ENCODE data around the gene ACOXL.

Gene ACOXL

DNA sequence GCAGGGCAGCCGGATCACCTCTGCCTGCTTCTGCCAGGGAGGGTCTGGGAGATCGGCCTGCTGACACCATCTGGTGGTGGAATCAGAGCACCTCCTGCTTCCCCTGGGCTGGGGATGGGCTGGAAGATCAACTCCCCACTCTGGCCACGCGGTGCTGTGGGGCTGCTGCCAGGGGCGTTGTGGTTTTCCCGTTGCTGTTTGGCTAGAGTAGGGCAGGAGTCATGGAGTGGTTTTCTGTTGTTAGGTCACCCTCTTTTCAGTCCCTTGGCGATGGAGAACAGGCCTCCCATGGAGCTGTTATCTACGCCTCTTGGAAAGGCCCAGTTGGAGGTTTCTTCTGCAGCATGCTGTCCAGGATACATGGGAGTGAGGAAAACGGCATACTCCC, 403.5 kb downstream of the ACOXL start:
- DNase-seq (ENCODE audit: low read depth in 2 of 2) = no peak

DNA sequence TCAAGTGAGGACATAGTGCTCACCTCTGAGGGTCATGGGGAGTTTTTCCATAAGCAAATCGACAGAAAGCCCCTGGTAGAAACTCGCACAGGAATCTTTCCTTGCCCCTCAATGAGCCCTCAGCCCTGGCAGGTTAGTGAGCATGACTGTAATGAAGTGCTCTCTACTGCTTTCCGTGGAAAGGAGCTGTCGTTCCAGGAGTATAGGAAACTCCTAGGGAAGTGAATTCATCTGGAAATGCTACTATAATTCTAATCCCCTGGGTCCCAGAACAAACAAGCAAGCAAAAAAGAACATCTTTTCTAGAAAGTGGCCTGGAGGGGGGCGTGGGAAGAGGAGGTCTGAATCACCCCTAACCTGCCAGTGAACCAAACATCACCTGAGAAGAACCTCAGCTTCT, 406.5 kb downstream of the ACOXL start:
- no peak for DNase-seq (ENCODE audit: low read depth in 2 of 2)

DNA sequence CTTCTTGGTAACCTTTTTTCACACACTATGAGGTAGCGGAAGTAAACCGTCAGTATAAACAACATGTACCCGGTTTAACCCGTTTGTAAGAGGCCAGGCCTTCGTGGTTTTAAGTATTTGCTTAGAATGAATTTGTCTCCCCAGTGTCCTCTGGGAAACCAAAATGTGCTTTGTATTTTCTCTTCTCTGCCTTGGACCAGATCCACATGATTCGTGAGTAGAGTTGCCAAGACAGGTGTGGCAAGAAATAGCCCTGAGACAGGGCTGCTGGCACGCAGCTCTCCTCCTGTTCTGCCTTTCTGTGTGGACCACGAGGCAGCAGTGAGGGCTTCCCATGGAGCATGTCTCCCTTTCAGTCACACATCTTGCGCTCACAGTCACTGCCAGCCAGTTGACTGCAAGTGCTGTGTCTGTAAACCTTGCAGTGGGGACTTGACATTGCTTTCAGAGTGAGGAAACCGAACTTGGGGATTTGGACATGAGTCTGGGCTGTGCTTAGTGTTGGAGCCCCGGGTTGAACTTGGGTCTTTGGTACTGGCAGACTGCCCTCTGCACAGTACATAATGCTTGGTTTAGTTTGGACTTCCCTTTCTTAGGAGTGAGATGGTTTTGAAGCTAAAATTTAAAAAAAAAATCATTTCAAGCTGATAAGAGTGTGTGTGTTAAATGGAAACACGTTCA, 407.4 kb downstream of the ACOXL start:
- DNase-seq (ENCODE audit: low read depth in 2 of 2) = no peak

DNA sequence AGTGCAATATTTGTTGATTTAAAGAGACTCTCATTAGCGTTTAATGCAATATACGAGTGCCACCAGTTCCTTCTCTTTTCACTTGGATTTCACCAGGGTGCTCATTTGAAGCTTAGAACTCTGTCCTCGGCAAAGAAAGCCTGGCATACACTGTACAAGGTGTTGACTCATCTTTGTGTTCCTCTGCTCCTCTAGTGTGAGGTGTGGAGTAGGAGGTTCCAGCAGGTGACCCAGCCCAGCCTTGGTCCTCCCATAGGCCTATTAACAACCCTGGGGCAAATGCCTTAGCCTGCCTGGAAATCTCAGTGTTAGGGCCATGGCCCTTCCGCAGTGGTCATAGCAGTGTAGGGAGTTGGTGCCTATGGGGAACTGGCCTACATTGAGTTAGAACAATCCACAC, 408.4 kb downstream of the ACOXL start:
- no peak for DNase-seq (ENCODE audit: low read depth in 2 of 2)

DNA sequence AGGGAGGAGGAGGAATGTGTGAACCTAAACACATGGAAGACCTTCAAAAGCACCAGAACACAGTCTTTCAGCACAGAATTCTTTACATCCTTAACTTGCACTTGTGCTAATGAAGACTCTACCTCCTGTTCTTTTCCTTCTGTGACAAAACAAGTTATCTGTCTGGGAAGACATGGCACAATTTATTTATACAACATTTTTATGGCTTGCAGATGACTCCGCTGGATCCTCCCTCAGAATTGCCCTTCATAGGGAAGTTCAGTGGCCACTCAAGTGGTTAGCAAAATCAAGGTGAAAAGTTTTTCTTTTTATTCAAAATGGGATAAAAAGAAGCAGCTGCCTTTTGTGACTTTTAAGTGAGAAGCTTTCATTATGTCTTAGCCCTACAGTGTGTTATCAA, 409.7 kb downstream of the ACOXL start:
- DNase-seq (ENCODE audit: low read depth in 2 of 2) = no peak

DNA sequence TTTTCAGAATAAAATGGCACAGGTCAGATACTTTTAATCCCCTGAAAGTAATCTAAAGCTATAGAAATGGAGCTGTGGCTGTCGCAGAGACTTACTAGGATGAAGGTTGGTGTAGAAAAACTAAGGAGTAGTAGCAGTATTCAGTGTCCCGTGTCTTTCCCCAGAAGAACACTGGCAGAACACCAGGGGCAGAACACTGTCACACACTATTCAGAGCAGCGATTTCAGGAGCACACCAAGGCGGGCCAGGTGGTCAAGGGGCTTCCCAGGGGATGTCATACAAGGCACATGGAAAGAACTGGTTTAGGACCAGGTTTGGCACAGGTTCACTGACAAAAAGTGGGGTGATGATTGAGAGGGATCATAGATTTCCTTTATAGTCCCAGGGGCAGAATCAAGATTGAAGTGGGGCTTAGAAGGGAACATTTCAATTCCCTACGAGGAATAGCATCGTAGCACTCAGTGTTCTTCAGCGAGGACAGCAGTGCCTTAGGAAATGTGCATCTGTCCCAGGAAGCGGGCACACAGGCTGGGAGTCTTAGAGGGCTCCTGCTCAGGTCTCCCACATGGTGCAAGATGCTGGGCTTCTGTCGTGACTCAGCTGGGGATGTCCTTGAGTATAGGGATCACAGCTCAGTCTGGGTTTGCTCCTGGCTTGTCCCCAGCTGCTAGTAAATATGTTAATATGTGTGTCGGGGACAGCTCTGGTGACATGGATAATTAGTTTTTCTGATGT, 410.9 kb downstream of the ACOXL start:
- no peak for DNase-seq (ENCODE audit: low read depth in 2 of 2)

DNA sequence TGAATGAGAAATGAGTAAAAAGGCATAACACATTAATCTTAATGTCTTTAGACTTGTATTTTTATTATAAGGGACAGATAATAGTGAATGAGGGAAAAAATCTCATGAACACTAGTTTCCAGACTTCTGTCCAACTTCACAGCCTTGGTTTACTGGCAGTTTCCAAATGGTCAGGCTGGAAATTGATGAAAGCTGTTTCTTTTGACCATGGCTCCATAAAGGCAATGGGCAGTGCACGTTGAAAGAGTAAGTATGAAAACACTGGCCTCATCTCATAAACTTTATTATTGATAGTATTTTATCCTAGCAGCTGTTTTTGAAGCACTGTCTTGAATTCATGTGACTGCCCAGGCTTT, 411.4 kb downstream of the ACOXL start:
- no peak for DNase-seq (ENCODE audit: low read depth in 2 of 2)

DNA sequence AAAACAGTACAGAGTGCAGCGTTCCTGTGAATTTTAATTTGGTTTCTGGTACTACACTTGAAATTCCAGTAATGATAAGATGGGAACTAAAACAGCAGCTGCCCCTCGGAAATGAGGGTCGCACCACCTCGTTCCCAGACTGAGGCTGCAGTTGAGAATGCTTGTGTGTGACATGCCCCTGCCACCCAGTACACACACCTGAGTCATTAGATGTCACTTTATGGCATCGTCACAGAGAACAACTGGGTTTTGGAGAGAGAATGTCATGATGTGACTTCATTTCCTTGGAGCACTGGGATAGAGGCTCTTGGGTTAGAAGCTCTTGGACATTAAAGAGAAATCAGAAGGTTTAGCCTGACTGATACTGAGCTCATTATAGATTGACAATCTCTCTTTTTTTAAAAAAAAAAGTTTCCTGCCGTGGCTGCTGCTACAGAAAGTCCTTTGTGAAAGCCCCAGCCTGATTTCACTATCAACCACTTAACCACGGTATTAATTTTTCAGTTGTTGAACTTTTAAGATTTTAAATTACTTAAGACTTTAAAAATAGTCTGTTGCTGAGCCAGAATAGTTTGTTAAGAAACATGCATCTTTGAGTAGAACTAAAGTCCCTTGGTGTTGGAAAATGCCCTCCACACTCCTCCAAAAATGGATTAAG, 412.9 kb downstream of the ACOXL start:
- DNase-seq (ENCODE audit: low read depth in 2 of 2) = no peak

DNA sequence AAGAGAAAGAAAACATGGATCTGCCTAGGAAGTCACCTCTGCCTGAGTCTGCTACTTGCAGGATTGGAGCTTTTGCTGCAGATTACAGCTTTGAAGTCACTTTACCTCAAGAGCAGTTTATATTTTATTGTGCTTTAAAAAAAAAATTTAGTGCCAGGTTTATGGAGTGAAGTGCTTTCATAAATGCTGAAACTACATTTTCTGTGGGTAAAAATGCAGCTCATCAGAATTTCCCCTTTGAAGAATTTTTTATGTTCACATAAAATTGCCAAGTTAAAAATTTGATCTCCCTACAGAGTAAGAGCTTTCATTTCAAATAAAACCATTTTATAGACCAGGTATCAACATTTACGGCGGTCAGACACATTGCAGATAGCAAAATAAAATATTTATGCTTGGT, 413.6 kb downstream of the ACOXL start:
- DNase-seq (ENCODE audit: low read depth in 2 of 2) = no peak

DNA sequence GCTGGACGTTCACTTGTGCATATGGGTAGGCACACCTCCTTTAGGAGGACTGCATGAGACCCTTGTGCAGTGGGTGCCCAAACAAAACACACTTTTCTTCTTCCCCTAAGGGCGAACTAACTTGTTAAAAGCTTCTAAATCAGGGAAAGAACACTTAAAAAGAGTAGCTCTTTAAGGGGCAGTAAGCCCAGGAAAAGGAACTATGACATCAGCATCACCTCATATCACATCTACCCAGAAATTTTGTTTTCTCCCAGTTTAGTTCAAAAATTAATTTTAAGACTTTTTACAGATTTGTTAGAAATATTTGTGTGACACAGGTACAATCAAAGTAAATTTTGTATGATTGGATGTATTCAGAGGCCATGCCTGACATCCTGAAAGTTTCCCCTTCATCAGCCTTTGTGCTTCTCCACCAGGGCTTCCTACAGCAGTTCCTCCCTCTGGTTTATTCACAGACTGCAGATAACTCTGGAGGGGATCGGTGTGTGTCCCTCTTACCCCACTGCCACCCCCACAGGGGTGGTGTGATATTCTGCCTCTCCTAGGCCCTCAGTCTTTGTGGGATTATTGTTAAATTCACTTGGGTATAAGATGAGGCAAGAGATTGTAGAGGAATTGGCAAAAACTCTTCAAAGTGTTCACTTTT, 416.0 kb downstream of the ACOXL start:
- DNase-seq (ENCODE audit: low read depth in 2 of 2) = no peak

DNA sequence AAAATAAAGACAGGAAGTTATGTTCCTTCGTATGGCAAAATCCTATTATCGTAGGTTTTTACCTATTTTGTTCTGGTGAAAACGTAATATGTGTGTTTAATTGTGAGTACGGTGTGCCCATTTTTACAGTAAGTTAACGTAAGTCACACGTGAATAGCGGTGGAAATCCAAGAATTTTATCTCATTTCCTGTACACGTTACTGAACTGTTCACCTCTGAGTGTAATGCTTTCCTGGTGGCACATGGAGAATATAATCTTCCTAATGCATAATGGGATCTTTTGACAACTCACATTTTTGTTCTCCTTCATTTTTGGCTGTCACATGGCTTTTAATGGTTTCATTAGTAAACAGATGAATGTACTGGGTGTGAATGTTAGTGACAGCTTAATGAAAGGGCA, 416.6 kb downstream of the ACOXL start:
- DNase-seq (ENCODE audit: low read depth in 2 of 2) = no peak

DNA sequence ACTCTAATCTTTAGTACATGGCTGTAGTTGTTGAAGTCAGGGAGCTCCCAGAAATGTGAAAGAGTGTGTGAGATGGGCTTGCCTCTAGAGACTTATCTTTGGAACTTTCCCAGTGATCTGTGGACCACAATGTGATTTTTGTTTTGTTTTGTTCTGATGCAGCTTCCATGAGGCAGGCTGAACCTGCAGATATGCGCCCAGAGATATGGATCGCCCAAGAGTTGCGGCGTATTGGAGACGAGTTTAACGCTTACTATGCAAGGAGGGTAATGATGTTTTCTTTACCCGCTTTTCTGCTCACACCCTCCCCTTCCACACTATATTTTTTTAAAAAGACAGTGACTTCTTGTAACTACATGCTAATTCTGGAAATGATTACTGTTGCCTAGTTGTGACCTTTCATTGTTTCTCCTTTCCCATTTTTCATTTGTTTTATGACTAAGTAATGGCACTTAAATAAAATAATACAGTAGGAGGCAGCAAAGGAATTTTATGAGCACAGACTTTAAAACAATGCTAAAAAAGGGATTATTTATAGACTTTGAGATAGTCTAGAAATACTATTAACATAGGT, 417.6 kb downstream of the ACOXL start:
- DNase-seq (ENCODE audit: low read depth in 2 of 2) = no peak

DNA sequence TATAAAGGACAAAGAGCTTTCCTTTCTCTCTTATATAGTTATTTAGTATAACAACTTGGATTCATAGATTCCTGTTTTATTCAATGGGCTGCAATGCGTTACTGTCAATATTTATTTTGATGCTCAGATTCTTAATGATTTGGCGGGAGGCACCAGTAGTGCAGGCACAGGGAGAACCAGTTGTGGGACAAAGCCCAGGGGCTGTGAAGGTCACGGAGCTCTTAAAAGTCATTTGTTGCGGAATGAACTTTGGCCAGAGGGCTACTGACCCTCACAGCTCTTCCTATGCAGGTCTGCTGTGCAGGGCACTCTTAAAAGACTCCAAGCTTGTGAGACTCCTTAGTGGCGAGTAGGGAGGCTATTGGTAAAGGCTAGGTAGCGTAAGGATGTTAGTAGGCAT, 422.4 kb downstream of the ACOXL start:
- no peak for DNase-seq (ENCODE audit: low read depth in 2 of 2)

DNA sequence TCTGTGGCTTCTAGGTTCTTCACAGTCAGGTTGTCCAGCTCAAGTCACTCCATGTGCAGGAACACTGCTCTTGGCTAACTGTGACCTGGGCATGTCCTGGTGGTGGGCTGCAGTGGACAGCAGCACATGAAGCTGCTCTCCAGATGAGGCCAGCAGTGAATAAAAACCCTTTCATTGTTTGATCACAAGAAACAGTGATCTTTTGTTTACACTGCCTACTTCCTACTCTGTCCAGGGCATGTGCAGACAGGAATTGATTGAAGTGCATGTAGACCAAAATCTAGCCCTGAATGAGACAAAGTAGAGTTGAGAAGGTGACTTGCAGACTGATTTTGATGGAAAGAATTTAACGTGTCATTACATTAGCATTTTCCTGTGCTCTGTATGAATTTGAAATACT, 423.2 kb downstream of the ACOXL start:
- no peak for DNase-seq (ENCODE audit: low read depth in 2 of 2)

DNA sequence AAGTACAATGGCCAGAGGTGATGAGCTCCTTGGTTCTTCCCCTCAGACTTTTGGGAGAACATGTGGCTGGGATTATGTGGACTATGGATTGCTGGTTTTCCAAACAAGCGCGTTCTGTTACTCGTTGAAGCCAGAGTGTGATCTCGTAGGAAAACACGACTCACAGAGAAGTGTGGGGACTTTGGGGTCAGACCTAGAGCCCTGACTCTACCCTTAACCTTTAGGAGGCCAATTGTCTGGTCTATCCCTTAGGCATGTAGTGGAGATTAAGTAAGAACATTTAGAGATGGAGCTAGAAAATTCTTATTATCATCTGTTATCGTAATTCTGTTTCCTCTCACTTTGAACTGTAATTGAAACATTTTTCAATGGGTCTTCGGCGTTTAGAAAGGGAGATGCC, 424.2 kb downstream of the ACOXL start:
- no peak for DNase-seq (ENCODE audit: low read depth in 2 of 2)

DNA sequence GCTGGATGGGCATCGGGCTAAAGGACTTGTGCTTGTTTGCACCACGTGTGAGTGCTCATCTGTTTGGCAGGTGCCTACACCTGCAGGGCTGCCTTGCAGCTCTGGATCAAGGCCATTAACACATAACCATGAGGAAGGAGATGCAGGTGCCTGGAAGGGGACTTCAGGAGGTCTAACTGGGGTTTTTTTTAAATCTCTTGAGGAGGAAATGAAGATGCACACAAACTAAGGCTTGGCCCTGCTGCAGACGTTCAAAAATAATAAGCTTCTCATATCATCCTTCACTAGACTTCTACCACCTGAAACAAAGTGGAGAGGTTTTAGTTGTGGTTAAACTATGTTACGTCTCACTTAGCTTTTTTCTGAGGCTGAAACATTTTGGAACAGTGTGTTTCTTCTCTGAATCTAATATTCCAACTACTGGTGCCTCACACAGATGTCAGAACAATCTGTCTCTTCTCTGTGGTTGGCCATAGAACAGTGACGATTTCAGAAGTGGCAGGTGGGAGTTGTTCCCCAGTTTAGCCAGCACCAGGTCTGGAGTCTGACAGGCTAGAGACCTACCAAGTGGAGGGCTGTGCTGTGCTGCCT, 424.8 kb downstream of the ACOXL start:
- DNase-seq (ENCODE audit: low read depth in 2 of 2) = no peak

DNA sequence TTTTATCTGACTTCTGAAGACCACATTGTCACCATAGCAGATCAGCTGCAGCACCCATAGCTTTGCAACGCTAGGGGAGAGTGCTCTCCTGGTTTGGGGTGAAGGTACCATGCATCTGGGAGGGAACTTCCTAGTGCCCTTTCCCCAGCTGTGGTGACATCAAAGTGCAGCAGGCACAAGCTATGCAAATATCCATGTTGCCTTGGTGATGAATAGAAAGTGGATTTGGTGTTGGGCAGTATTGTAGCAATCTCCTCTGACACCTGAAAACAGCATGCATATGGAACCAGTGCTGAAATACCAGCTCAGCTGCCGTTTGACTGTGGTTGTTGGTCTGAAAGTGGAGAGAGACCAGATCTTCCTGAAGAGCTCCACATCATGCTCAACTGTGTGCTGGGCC, 425.4 kb downstream of the ACOXL start:
- DNase-seq (ENCODE audit: low read depth in 2 of 2) = no peak

DNA sequence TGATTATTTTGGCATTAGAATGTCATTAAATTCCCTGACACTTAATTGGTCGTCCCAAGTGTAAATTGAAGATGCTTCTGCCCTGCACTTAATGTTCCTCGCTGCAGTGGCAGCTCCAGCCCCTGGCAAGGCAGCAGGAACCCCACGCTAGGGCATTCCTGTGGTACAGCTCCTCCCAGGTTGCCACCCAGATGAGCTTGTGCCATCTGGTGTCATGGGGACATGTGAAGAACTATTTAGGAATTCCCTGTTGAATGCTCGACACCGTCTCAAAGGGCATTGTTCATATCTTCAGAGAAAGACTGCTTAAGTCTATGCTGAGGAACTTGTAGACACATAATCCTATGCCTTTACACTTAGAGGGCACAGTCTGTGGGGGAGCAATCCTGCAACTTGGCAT, 427.3 kb downstream of the ACOXL start:
- no peak for DNase-seq (ENCODE audit: low read depth in 2 of 2)

DNA sequence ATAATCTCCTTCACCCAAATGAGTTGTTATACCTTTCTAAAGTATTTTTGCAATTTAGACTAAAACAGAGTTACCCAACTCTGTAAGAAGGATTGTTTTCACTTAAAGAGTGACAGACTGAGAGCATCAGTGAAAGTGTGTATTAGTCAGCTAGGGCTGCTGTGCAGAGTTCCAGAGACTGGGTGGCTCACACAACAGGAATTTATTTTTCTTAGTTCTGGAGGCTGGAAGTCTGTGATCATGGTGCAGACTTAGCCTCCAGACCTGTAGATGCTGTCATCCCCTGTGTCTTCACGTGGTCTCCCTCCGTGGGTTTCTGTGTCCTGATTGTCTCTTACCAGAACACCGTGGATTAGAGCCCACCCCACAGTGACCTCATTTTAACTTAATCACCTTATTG, 428.4 kb downstream of the ACOXL start:
- no peak for DNase-seq (ENCODE audit: low read depth in 2 of 2)

DNA sequence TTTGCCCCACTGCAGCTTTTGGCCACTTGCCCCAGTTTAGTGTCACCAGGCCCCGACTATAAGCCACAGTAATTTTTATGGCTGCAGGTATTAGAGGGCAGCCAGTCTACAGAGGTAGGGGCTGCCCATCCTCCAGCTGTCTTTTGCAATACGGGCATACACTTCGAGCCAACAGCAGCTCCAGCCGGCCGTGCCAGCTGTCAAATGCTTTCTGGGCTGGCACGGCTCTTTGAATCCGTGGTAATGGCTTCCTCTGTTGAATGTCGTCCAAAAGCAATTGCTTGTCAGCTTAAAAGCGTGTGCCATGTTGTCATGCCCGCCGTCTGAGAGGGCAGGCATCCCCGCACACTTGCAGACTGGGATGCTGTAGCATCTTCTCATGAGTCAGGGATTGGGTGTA, 429.6 kb downstream of the ACOXL start:
- DNase-seq (ENCODE audit: low read depth in 2 of 2) = no peak

DNA sequence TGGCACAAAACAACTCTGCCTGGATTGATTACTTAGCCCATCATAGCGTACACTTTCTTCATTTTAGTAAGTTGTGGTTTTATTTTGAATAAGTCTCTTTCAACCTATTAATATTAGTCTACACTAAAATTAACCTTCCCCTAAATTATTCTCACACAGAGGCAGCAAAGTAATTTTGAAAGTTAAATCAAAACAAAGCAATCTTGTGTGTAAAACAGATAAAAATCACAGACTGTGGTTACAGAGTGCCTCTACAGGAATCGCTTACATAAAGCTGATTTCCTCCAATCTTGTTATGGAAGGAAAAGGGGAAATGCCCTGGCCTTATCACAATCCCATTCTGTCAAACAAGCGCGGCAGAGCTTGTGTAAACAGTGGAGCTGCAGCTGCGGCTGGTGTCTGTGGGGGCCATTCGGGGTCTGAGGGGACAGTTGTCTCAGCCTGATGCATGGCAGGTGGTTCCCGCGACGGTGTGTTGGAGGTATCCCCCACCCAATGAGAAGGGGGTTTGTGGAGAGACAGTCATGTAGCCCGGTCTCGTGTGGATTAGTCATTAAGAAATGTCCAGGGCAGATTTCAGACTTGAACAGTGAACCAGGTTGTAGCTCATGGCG, 430.5 kb downstream of the ACOXL start:
- no peak for DNase-seq (ENCODE audit: low read depth in 2 of 2)

DNA sequence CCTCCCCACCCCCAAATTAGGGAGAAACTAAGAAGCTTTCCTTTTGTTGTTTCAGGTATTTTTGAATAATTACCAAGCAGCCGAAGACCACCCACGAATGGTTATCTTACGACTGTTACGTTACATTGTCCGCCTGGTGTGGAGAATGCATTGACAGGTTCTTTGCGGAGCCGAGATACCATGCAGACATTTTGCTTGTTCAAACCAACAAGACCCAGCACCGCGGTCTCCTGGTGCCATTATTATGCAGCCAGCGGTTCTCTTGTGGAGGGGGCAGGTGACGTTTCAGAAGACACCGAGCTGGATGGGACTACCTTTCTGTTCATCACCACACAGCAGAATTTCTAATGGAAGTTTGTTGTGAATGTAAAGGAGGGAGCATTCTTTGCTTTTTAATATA, 431.7 kb downstream of the ACOXL start:
- no peak for DNase-seq (ENCODE audit: low read depth in 2 of 2)

All from stimulated activated CD8-positive, alpha-beta memory T cell treated with anti-CD3 and anti-CD28 coated beads, Interleukin-7, amount 100 ng/mL, for 4 hours (primary cell).